Prostate gland (tissue), 2 donors: Measurements from ENCODE around the gene INPP5J. TPM values are rescaled to one million over a fixed set of nuclear protein-coding genes. Genes with fewer than 3 reads are reported as not detected.

Experiments
- DNase-seq: peaks from one replicate; pipeline ENCODE4 v3.0.0-alpha.2; 2019; ENCODE audit warnings: low spot score
- H3K27ac ChIP-seq, 2 donors: fragments of 200-600 bp; sonication (generic); 2 replicates each; pipeline ENCODE4 v1.5.1; 2017 to 2019
- H3K27me3 ChIP-seq: fragments of 200-600 bp; sonication (generic); replicated peaks from 2 replicates; pipeline ENCODE4 v1.5.1; 2019; ENCODE audit not compliant: insufficient read depth
- H3K36me3 ChIP-seq, 2 donors: fragments of 200-600 bp; sonication (generic); 1 replicate in 1 of 2; 2 replicates in 1 of 2; pipeline versions ENCODE4 v1.5.1 to v1.8.1; 2017 to 2019
- H3K4me1 ChIP-seq: fragments of 200-600 bp; sonication (generic); replicated peaks from 2 replicates; pipeline ENCODE4 v1.5.1; 2019
- H3K4me3 ChIP-seq, 2 donors: fragments of 200-600 bp; sonication (generic); 2 replicates each; pipeline ENCODE4 v1.5.1; 2017 to 2019
- H3K9me3 ChIP-seq: fragments of 200-600 bp; sonication (generic); 2 replicates; pipeline ENCODE4 v1.5.1; 2017
- POLR2A ChIP-seq: fragments of 450-650 bp; IDR thresholded peaks from one replicate; pipeline ENCODE4 v1.6.1; 2016; ENCODE audit warnings: antibody characterized with exemption, mild to moderate bottlenecking
- POLR2AphosphoS5 ChIP-seq: sonication (generic); formaldehyde crosslinking; IDR thresholded peaks from one replicate; pipeline ENCODE4 v1.6.1; 2017; ENCODE audit warnings: antibody characterized with exemption
- WGBS: methylation state at CpG from one replicate; pipeline ENCODE4 v1.1.5; 2018; 5-methylcytosine and 5-hydroxymethylcytosine counted together
- intact Hi-C: fragments of 100-400 bp; cut with DNase I; formaldehyde crosslinking; loops from one replicate; pipeline ENCODE4 v1.14.2; 2022
- total RNA-seq, 2 donors: library from RNA; depleted of rRNA; stranded (reverse); fragments of >200 nt; gene quantifications; one replicate each; pipeline ENCODE4 v1.1.0, GENCODE V29; 2016
- TF ChIP-seq, protein P1 (sequence below), 4 experiments: fragments of 200-600 bp in 2 of 4; fragments of 450-650 bp in 2 of 4; sonication (generic) in 2 of 4; IDR thresholded peaks; 1 replicate in 3 of 4; 2 replicates in 1 of 4; pipeline ENCODE4 v1.5.1; 2016 to 2019; ENCODE audit warnings: antibody characterized with exemption in 4 of 4, mild to moderate bottlenecking in 2 of 4, moderate library complexity in 2 of 4

Gene INPP5J
- total RNA-seq, 2 donors from 2014 or later: 14.4 to 33.3 TPM

DNA sequence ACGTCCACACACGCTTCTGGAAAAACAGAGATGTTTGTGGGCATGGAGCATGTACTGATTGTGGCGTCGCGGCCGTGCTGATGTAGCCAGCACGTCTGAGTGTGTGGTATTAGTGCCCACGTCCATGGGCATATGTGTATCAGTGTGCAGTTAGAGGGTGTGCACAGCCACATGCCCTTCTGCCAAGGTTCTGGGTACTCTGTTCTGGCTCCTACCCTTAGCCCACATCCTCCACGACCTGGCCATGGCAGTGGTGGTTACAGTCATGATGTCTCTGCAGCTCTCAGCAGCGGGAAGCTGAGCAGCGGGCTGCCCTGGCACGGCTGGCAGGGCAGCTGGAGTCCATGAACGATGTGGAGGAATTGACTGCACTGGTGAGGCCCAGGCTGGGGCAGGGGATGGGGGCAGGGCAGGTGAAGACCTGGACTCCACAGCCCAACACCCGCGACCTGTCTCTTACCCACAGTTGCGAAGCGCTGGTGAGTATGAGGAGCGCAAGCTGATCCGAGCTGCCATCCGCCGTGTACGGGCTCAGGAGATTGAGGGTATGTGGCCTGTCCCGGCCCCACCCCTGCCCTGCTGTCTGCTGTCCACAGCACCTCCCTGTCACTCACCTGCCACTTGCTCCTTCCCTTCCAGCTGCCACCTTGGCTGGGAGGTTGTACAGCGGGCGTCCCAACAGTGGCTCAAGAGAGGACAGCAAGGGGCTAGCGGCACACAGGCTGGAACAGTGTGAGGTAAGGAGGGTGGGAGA is 34.4 kb upstream of the INPP5J start:
- no peaks in the 10 kb centered on the region for H3K4me1 ChIP-seq
- no peak for DNase-seq
- intact Hi-C loops: loop anchor here (2.0 kb wide), 1 partner anchor 60 kb away; no protein-coding TSS in a partner anchor
- peak overlapping the region in 1 of 2 donors; percentile 90 for H3K27ac ChIP-seq
- peaks cover 0 to 20% of the 10 kb centered on the region in 2 donors for H3K36me3 ChIP-seq
- H3K27me3 ChIP-seq: no peaks in the 10 kb centered on the region
- TF ChIP-seq POLR2A (no peak), POLR2AphosphoS5 (no peak)
- TF ChIP-seq, protein P1, sequence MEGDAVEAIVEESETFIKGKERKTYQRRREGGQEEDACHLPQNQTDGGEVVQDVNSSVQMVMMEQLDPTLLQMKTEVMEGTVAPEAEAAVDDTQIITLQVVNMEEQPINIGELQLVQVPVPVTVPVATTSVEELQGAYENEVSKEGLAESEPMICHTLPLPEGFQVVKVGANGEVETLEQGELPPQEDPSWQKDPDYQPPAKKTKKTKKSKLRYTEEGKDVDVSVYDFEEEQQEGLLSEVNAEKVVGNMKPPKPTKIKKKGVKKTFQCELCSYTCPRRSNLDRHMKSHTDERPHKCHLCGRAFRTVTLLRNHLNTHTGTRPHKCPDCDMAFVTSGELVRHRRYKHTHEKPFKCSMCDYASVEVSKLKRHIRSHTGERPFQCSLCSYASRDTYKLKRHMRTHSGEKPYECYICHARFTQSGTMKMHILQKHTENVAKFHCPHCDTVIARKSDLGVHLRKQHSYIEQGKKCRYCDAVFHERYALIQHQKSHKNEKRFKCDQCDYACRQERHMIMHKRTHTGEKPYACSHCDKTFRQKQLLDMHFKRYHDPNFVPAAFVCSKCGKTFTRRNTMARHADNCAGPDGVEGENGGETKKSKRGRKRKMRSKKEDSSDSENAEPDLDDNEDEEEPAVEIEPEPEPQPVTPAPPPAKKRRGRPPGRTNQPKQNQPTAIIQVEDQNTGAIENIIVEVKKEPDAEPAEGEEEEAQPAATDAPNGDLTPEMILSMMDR (IDR thresholded peaks at IDR 0.05): no peak
- no peaks in the 10 kb centered on the region for H3K9me3 ChIP-seq
- 76% methylated on average over 15 of the region's 26 CpGs for WGBS
- H3K4me3 ChIP-seq: no peak overlapping the region

DNA sequence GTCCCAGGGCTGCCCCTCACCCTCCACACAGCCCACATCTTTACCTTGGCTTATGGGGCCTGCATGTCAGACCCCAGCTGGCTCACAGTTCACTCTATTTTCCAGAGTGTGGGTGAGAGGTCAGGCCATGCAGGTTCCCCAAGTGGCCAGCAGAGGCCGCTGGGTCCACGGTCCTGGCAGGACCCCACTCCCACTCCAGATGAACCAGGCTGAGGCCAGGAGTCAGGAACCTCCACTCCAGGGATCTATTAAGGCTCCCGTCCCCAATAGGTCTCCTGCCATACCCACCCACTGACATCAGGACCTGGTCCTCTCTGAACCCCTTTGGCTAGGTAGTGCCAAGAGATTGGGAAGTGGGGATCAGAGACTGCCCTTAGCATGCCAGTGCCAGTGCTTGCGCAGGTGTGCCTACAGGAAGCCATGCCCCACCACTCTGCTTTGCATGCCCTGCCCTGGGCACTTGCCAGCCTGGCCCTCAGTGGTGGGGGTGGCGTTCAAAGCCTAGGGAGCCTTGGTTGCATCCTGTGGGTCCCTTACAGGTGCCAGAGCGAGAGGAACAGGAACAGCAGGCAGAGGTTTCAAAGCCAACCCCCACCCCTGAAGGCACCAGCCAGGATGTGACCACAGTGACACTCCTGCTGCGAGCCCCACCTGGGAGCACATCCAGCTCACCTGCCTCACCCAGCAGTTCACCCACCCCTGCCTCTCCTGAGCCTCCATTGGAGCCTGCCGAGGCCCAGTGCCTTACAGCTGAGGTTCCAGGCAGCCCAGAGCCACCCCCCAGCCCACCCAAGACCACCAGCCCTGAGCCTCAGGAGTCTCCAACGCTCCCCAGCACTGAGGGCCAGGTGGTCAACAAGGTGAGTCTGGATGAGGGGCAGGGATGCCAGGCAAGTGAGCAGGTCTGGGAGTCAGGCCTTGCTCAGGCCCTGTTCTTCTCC is 33.3 kb upstream of the INPP5J start:
- TF ChIP-seq POLR2AphosphoS5: peak; percentile 14
- no peak for TF ChIP-seq POLR2A
- TF ChIP-seq, protein P1 (IDR thresholded peaks at IDR 0.05): peak; percentile 53 to 81 (median 65)
- Histone ChIP-seq H3K4me1 (no peaks in the 10 kb centered on the region), H3K36me3 (peaks cover 0 to 20% of the 10 kb centered on the region in 2 donors), H3K4me3 (no peak overlapping the region), H3K9me3 (no peaks in the 10 kb centered on the region), H3K27ac (peak overlapping the region; percentile 77 to 90), H3K27me3 (no peaks in the 10 kb centered on the region)
- WGBS: 63% methylated on average over 9 of the region's 9 CpGs
- intact Hi-C loops: loop anchor here (2.0 kb wide), 2 partner anchors 15 to 59 kb away; no protein-coding TSS in a partner anchor
- DNase-seq: no peak

DNA sequence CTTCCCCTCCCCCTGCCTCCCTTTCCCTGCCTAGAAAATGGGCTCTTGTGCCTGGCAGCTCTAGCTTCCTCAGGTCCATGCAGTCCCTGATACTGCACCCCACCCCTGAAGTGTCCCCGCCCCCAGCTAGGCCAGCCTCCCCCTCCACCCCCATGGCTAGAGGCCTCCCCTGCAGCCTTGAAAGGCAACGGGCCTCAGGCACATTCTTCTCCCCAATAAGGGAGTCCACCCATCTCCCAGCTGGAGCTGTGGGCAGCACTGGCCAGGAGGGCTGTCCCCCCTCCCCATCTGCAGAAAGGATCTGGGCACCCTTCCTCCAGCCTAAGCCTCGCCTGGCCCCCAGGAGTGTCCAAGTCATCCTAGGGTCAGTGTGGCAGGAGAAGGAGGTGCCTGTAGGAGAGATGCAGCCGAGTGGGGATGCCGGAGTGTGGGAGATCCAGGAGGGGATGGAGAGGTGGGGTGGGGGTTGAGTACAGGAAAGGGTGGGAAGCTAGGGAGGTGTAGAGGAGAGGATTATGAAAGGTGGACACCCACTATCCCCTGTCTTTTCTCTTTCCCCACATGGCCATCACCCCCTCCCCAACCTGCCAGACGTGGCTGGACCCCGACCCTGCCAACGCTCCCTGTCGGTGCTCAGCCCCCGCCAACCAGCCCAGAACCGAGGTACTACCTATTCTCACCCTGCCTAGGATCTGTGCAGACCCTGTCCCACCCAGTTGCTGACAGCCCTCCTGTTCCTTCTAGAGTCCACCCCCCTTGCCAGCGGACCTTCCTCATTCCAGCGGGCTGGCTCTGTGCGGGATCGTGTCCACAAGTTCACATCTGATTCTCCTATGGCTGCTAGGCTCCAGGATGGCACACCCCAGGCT is 32.3 kb upstream of the INPP5J start:
- H3K36me3 ChIP-seq: peaks cover 0 to 20% of the 10 kb centered on the region in 2 donors

More for the DNA sequence above, 32.3 kb upstream of the INPP5J start:
- TF ChIP-seq, protein P1 (IDR thresholded peaks at IDR 0.05): no peak
- peak; percentile 16 for TF ChIP-seq POLR2AphosphoS5
- TF ChIP-seq POLR2A: no peak
- Histone ChIP-seq H3K9me3 (no peaks in the 10 kb centered on the region), H3K4me3 (no peak overlapping the region), H3K4me1 (no peaks in the 10 kb centered on the region), H3K27me3 (no peaks in the 10 kb centered on the region), H3K27ac (peak overlapping the region; percentile 77 to 90)
- no peak for DNase-seq
- intact Hi-C loops: loop anchor here (2.0 kb wide), 1 partner anchor 14 kb away; no protein-coding TSS in a partner anchor
- WGBS: 71% methylated on average over 13 of the region's 15 CpGs
